Measurements from ENCODE around the gene NEO1.

GRCh38 chr15:73283366-73283962 is 231.2 kb downstream of the NEO1 start:
- TF ChIP-seq CTCF (IDR thresholded peaks at IDR 0.05; ENCODE audit: borderline replicate concordance, extremely low read depth, low read length, poor library complexity, severe bottlenecking) (no peak), EZH2 (IDR thresholded peaks at IDR 0.05; ENCODE audit: borderline replicate concordance, low read depth, low read length, severe bottlenecking) (no peak)
